IPS-15b (cell line): ENCODE measurements around the gene TRIP10.
"Not testable (repeated sequence)": the region's sequence is repeated elsewhere in the genome, so short reads cannot be mapped to it uniquely, and the experiment has no call there.

Experiments used
- H3K27me3 ChIP-seq: one replicate; pipeline ENCODE4 v1.6.1; 2013; ENCODE audit warnings: low read length; ENCODE audit not compliant: control insufficient read depth, insufficient read depth
- H3K36me3 ChIP-seq: one replicate; pipeline ENCODE4 v1.6.1; 2013; ENCODE audit warnings: low read length; ENCODE audit not compliant: control insufficient read depth, insufficient read depth
- H3K4me1 ChIP-seq: one replicate; pipeline ENCODE4 v1.6.1; 2013; ENCODE audit warnings: mild to moderate bottlenecking, low read length; ENCODE audit not compliant: control insufficient read depth, insufficient read depth
- H3K4me3 ChIP-seq: one replicate; pipeline ENCODE4 v1.5.1; 2013; ENCODE audit warnings: low read depth, low read length
- H3K9ac ChIP-seq: one replicate; pipeline ENCODE4 v1.6.1; 2013; ENCODE audit warnings: low read depth, mild to moderate bottlenecking, low read length
- H3K9me3 ChIP-seq: one replicate; pipeline ENCODE4 v1.6.1; 2013; ENCODE audit warnings: mild to moderate bottlenecking, low read length; ENCODE audit not compliant: control insufficient read depth, insufficient read depth

The TRIP10 gene

DNA sequence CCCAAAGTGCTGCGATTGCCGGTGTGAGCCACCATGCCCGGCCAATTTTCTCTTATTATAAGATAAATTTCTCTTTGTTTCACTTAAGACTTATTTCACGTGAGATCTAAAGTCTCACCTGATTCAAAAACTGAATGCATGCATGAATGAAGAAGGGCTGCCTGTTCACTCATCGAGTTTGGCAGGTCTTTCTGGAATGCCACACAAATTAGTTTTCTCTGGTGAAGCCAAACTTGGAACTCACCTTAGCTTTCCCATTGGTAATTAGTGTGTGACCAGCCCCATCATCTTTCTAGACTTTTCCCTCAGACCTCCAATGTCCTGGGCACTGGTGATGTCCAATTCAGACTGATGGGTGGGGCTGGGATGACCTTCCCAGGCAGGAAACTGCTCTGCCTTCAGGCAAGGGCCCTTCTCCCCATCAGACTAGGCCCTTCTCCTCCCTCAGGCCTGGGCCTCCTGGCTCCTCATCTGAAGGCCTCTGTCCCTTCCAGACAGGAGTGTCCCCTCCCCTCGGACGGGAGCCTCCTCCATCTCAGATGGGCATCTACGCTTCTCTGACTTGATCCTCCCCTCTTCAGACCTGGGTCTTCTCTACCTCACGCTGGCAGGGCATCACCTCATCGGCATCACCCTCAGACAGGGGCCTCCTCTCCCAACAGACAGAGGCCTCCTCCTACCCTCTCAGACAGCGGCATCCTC lies 33.4 kb upstream of the TRIP10 start:
- Histone ChIP-seq H3K36me3 (no peaks in the 10 kb centered on the region), H3K4me1 (no peaks in the 10 kb centered on the region), H3K27me3 (peaks cover 6% of the 10 kb centered on the region), H3K4me3 (no peak overlapping the region), H3K9me3 (no peaks in the 10 kb centered on the region), H3K9ac (no peak overlapping the region)

DNA sequence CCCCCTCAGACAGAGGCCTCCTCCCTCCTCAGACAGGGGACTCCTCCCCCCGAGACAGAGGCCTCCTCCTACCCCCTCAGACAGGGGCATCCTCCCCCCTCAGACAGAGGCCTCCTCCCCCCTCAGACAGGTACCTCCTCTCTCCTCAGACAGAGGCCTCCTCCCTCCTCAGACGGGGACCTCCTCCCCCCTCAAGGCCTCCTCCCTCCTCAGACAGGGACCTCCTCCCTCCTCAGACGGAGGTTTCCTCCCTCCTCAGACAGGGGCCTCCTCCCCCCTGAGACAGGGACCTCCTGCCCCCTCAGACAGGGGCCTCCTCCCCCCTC lies 32.9 kb upstream of the TRIP10 start:
- Histone ChIP-seq H3K4me3 (no peak overlapping the region), H3K27me3 (peaks cover 8% of the 10 kb centered on the region), H3K36me3 (no peaks in the 10 kb centered on the region)

DNA sequence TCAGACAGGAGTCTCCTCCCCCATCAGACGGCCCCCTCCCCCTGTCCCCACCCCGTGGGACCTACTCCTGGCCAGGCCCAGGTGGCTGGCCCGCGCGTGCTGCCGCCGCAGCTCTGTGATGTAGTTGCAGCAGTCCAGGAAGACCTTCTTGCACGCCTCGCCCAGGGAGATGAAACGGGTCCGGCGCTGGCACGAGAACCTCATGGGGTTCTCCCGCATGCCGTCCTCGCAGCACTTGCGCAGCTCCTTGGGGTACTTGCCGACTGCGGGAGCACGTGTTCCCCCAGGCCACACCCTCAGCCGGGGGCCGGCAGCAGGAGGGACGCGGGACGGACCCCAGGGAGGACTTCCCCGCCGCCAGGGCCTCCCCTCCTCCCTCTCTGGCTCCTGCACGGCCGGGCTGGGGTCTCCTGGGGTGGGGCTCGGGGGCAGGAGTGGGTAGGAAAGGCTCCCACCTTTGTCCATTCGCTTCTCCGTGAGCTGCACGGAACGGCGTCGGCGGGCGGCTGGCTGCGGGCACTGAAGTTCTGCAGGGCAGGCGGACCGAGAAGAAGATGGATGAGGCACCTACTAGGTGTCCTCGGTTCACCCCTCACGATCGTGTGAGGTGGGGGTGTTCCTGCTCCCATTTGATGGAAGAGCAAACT lies 32.3 kb upstream of the TRIP10 start:
- H3K27me3 ChIP-seq, result peaks cover 8% of the 10 kb centered on the region
- no peaks in the 10 kb centered on the region for H3K4me1 ChIP-seq
- no peak overlapping the region for H3K4me3 ChIP-seq
- no peak overlapping the region for H3K9ac ChIP-seq
- no peaks in the 10 kb centered on the region for H3K36me3 ChIP-seq
- H3K9me3 ChIP-seq, result no peaks in the 10 kb centered on the region

More for the DNA sequence above, 32.9 kb upstream of the TRIP10 start:
- H3K4me1 ChIP-seq, result no peaks in the 10 kb centered on the region
- no peak overlapping the region for H3K9ac ChIP-seq
- H3K9me3 ChIP-seq, result no peaks in the 10 kb centered on the region

GRCh38 chr19:6707658-6708018 lies 31.8 kb upstream of the TRIP10 start:
- Histone ChIP-seq H3K36me3 (no peaks in the 10 kb centered on the region), H3K9me3 (no peaks in the 10 kb centered on the region), H3K4me1 (no peaks in the 10 kb centered on the region), H3K4me3 (no peak overlapping the region), H3K27me3 (peaks cover 8% of the 10 kb centered on the region), H3K9ac (no peak overlapping the region)

- peaks cover 8% of the 10 kb centered on the region for H3K27me3 ChIP-seq
- no peak overlapping the region for H3K9ac ChIP-seq
- no peak overlapping the region for H3K4me3 ChIP-seq
- H3K4me1 ChIP-seq, result no peaks in the 10 kb centered on the region
- H3K36me3 ChIP-seq, result no peaks in the 10 kb centered on the region
- H3K9me3 ChIP-seq, result no peaks in the 10 kb centered on the region
These were observed 31.1 kb upstream of the TRIP10 start for GRCh38 chr19:6708346-6708745.

DNA sequence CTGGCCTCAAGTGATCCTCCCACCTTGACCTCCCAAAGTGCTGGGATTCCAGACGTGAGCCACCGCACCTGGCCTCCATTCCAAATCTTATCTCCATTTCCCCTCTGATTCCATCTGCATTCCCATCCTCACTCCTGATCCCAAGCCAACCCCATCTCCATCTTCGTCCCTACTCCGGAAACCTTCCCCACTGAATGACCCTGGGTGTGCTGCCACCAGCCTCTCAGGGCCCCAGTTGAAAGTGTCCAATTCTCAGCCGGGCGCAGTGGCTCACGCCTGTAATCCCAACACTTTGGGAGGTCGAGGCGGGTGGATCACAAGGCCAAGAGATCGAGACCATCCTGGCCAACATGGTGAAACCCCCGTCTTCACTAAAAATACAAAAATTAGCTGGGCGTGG lies 30.6 kb upstream of the TRIP10 start:
- not testable (repeated sequence) for H3K4me3 ChIP-seq, H3K27me3 ChIP-seq, H3K9ac ChIP-seq, H3K4me1 ChIP-seq, H3K36me3 ChIP-seq, H3K9me3 ChIP-seq

DNA sequence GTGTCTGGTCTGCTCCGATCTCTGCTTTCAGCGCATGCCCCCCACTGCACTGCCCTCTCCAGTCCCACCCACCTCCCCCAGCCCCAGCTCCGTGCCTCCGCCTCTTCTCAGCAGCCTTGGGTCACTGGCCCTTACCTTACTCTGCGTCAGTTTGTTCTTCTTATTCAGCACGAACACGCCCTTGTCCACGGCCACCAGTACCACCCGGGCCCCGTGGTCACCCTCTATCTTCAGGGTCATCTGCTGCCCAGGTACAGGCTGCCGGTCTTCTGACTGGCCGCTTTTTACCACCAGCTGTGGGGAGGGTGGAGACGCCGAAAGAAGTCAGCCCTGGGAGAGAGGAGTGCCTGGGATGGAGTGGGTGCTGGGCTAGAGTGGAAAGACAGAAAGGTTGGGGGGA lies 29.9 kb upstream of the TRIP10 start:
- H3K4me1 ChIP-seq, result peaks cover 2% of the 10 kb centered on the region
- no peak overlapping the region for H3K4me3 ChIP-seq
- H3K36me3 ChIP-seq, result no peaks in the 10 kb centered on the region
- H3K9me3 ChIP-seq, result no peaks in the 10 kb centered on the region
- peaks cover 8% of the 10 kb centered on the region for H3K27me3 ChIP-seq
- H3K9ac ChIP-seq, result no peak overlapping the region

DNA sequence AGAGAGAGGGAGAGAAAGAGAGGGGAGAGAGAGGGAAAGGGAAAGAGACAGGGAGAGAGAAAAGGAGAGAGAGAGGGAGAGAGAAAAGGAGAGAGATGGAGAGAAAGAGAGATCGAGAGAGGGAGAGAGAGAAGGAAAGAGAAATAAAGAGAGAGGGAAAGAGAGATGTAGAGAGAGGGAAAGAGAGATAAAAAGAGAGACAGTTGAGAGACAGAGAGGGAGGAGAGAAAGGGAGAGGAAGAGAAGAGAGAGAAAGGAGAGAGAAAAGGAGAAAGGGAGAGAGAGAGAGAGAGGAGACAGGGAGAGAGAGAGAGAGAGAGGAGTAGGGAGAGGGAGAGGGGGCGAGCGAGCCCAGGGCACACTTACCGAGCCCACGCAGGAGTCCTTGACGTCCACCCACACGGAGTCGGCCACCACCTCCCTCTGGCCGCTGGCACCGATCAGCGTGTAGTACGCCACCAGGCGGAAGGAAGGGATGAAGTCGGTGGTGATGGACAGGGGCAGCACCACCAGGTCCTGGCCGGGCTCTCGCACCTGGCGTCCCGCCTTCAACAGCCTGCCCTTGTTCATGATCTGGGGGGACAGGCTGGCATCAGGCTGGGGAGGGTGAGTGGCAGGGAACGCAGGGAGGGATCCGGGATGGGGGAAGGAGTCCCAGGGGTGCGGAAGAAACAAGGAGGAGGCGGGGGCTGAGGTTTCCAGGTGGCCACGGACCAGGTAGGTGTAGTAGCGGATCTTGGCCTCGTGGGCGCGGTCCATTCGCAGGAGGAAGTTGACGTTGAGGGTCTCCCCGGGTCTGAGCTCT lies 29.0 kb upstream of the TRIP10 start:
- Histone ChIP-seq H3K27me3 (peaks cover 8% of the 10 kb centered on the region), H3K36me3 (no peaks in the 10 kb centered on the region), H3K9me3 (no peaks in the 10 kb centered on the region), H3K9ac (no peak overlapping the region), H3K4me1 (peaks cover 2% of the 10 kb centered on the region), H3K4me3 (peak overlapping the region; percentile 45)

DNA sequence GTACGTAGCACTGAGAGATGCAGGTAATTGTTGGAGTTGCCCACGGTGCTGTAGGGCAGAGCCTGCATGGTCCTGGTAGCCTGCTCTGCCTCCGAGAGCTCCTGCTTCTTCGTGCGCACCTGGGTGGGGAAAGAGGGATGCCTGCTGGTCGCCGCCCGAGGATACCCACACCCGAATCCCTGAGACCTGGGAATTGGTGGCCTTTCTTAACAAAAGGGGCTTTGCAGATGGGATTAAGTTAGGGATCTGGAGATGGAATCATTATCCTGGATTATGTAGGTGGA lies 28.5 kb upstream of the TRIP10 start:
- Histone ChIP-seq H3K36me3 (no peaks in the 10 kb centered on the region), H3K9ac (no peak overlapping the region), H3K4me1 (peaks cover 2% of the 10 kb centered on the region), H3K27me3 (peaks cover 8% of the 10 kb centered on the region), H3K4me3 (peak overlapping the region; percentile 45), H3K9me3 (no peaks in the 10 kb centered on the region)

- Histone ChIP-seq H3K27me3 (peaks cover 8% of the 10 kb centered on the region), H3K4me1 (peaks cover 2% of the 10 kb centered on the region)
These were observed 27.9 kb upstream of the TRIP10 start for GRCh38 chr19:6711605-6712004.

GRCh38 chr19:6712231-6712630 lies 27.2 kb upstream of the TRIP10 start:
- H3K27me3 ChIP-seq, result peaks cover 8% of the 10 kb centered on the region
- no peaks in the 10 kb centered on the region for H3K9me3 ChIP-seq
- no peak overlapping the region for H3K4me3 ChIP-seq
- H3K9ac ChIP-seq, result no peak overlapping the region
- H3K36me3 ChIP-seq, result no peaks in the 10 kb centered on the region
- H3K4me1 ChIP-seq, result peaks cover 2% of the 10 kb centered on the region

More at GRCh38 chr19:6711605-6712004, 27.9 kb upstream of the TRIP10 start:
- no peaks in the 10 kb centered on the region for H3K36me3 ChIP-seq
- no peak overlapping the region for H3K4me3 ChIP-seq
- no peaks in the 10 kb centered on the region for H3K9me3 ChIP-seq
- H3K9ac ChIP-seq, result no peak overlapping the region
